Calu3 (cell line): ENCODE data around the gene CTIF. TPM values are rescaled to one million over a fixed set of nuclear protein-coding genes. Genes with fewer than 3 reads are reported as not detected.

Experiments used
- BruUV-seq: library from RNA; stranded (reverse); fragments of 400-500 nt; replicated peaks from 2 replicates; lab custom pipeline; 2021; lab: Mats Ljungman, UMichigan
- CTCF ChIA-PET: fragments of 300-600 bp; sonication (Branson Sonifier 250); formaldehyde crosslinking; loops from one replicate; lab custom pipeline; 2022; ENCODE audit warnings: antibody characterized with exemption; lab: Charles Lee
- DNase-seq: peaks from one replicate; pipeline ENCODE4 v3.0.0; 2022
- H3K27ac Mint-ChIP-seq: one replicate; pipeline ENCODE4 v1.8.0; 2022; ENCODE audit warnings: mixed read lengths; ENCODE audit not compliant: unreplicated experiment
- H3K27me3 Mint-ChIP-seq: one replicate; pipeline ENCODE4 v1.8.0; 2022; ENCODE audit warnings: mixed read lengths; ENCODE audit not compliant: unreplicated experiment
- H3K36me3 Mint-ChIP-seq: one replicate; pipeline ENCODE4 v1.8.0; 2022; ENCODE audit warnings: mild to moderate bottlenecking, moderate library complexity, mixed read lengths; ENCODE audit not compliant: insufficient read depth, unreplicated experiment
- H3K4me1 Mint-ChIP-seq: one replicate; pipeline ENCODE4 v1.8.0; 2022; ENCODE audit warnings: mild to moderate bottlenecking, low read depth, mixed read lengths; ENCODE audit not compliant: unreplicated experiment
- H3K4me3 Mint-ChIP-seq: one replicate; pipeline ENCODE4 v1.8.0; 2022; ENCODE audit warnings: mild to moderate bottlenecking, low read depth, moderate library complexity, mixed read lengths; ENCODE audit not compliant: unreplicated experiment
- H3K9me3 Mint-ChIP-seq: one replicate; pipeline ENCODE4 v1.8.0; 2022; ENCODE audit warnings: low read depth, mixed read lengths; ENCODE audit not compliant: unreplicated experiment
- intact Hi-C: fragments of 100-400 bp; cut with micrococcal nuclease; formaldehyde crosslinking; loops from one replicate; pipeline ENCODE4 v1.10.0; 2022; ENCODE audit not compliant: unreplicated experiment
- total RNA-seq: library from RNA; stranded (reverse); gene quantifications from 2 replicates; pipeline ENCODE4 v1.2.3, GENCODE V29; 2022
- TF ChIP-seq, protein P1 (sequence below): fragments of 200-600 bp; IDR thresholded peaks from one replicate; pipeline ENCODE4 v1.8.0; 2022; ENCODE audit warnings: antibody characterized with exemption; ENCODE audit not compliant: unreplicated experiment

The CTIF gene
- total RNA-seq, 1 experiment from 2014 or later: 40.8 TPM

DNA sequence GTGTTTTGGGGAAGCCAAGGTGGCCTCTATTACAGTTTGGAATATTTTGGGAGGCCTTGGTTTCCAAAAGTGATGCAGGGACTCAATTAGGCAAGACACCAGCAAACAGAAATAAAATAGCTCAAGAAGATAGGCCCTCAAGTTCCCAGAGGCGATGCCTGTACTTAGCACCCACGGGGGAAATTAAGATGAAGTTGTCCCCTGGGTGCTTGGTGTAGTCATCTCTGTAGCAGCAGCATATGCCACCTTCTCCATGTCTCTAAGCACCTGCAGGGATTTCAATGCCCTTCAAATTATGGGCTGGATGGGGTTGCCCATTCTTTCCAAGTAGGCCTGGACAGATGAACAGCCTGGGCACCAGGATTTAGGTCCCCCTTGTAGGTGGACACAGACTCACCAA is 185.0 kb downstream of the CTIF start:
- no peaks in the 10 kb centered on the region for H3K36me3 Mint-ChIP-seq
- H3K9me3 Mint-ChIP-seq: peaks cover 8% of the 10 kb centered on the region
- no TSS peak for BruUV-seq

DNA sequence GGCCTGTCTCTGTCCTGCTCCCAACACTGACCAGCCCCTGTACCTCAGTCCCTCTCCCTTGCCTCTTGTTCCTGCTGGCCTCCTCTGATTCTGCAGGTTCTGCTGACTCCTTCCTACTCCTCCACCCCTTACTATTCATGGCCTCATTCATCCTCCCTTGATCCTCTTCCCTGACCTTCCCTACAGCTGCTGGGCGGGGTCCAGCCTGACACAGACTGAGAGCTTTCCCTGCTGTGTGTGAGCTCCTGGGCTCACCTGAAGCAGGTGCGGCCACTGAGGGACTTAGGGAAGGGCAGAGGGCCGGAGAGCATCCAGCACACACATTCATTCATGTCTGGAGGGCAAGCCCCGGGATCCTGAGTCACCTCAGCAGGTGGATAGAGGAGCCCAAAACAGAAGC is 185.6 kb downstream of the CTIF start:
- no peak overlapping the region for H3K27ac Mint-ChIP-seq
- no peak for DNase-seq
- H3K9me3 Mint-ChIP-seq: peaks cover 8% of the 10 kb centered on the region
- H3K4me3 Mint-ChIP-seq: no peak overlapping the region
- no peaks in the 10 kb centered on the region for H3K36me3 Mint-ChIP-seq
- no TSS peak for BruUV-seq
- TF ChIP-seq, protein P1, sequence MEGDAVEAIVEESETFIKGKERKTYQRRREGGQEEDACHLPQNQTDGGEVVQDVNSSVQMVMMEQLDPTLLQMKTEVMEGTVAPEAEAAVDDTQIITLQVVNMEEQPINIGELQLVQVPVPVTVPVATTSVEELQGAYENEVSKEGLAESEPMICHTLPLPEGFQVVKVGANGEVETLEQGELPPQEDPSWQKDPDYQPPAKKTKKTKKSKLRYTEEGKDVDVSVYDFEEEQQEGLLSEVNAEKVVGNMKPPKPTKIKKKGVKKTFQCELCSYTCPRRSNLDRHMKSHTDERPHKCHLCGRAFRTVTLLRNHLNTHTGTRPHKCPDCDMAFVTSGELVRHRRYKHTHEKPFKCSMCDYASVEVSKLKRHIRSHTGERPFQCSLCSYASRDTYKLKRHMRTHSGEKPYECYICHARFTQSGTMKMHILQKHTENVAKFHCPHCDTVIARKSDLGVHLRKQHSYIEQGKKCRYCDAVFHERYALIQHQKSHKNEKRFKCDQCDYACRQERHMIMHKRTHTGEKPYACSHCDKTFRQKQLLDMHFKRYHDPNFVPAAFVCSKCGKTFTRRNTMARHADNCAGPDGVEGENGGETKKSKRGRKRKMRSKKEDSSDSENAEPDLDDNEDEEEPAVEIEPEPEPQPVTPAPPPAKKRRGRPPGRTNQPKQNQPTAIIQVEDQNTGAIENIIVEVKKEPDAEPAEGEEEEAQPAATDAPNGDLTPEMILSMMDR: no peak
- no peaks in the 10 kb centered on the region for H3K27me3 Mint-ChIP-seq
- H3K4me1 Mint-ChIP-seq: no peaks in the 10 kb centered on the region
- CTCF ChIA-PET: interaction anchor here (0.7 kb wide), 1 partner anchor 22 kb away, joined by 3 read pairs; no protein-coding TSS in a partner anchor
- intact Hi-C loops: no loop called here

More for the DNA sequence above, 185.0 kb downstream of the CTIF start:
- Mint-ChIP-seq H3K4me3 (no peak overlapping the region), H3K4me1 (no peaks in the 10 kb centered on the region), H3K27ac (no peak overlapping the region), H3K27me3 (no peaks in the 10 kb centered on the region)
- DNase-seq: no peak
- intact Hi-C loops: no loop called here
- TF ChIP-seq, protein P1: no peak
- CTCF ChIA-PET: interaction anchor here (0.7 kb wide), 1 partner anchor 23 kb away, joined by 3 read pairs; no protein-coding TSS in a partner anchor

DNA sequence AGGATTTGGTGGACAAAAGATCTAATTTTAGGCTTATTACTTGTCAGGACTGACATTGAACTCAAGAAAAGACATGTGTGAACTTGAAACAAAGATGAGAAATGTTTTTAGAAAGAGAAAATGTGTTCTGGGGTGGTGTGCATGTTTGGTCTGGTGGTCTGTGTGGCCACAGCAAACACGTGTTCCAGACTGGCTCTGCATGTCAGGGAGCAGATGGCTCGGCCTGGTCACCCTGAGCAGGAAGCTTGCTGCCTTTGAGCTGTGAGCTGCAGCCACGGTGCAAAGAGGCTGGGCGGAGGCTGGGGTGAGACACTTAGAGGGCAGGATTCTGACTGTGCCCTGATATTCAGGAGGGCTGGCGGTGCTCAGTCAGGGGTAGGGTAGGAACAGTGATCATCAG is 186.1 kb downstream of the CTIF start:
- H3K9me3 Mint-ChIP-seq: peaks cover 8% of the 10 kb centered on the region
- intact Hi-C loops: no loop called here
- no peaks in the 10 kb centered on the region for H3K27me3 Mint-ChIP-seq
- no peaks in the 10 kb centered on the region for H3K36me3 Mint-ChIP-seq
- DNase-seq: no peak
- BruUV-seq: no TSS peak
- no peaks in the 10 kb centered on the region for H3K4me1 Mint-ChIP-seq
- TF ChIP-seq, protein P1: no peak
- no peak overlapping the region for H3K4me3 Mint-ChIP-seq
- CTCF ChIA-PET: no interaction called here
- no peak overlapping the region for H3K27ac Mint-ChIP-seq

DNA sequence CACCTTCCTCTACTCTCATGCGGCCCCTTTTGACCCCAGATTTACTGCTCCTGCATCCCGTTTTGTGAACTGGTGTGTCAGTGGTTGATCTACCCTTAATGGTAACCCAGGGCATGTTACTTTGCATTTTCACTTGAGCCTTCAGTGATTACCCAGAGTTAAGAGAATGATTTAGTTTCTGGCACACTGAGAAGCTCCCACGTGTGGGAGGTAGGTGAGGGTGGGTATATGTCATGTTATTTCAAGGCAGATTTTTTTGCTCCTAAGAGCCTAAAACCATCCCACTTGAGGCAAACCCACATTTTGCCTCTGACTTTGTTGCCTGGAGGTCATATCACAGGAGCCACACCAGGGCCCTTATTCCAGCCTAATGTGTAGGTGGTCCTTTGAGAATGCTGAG is 186.7 kb downstream of the CTIF start:
- Mint-ChIP-seq H3K27me3 (no peaks in the 10 kb centered on the region), H3K4me1 (no peaks in the 10 kb centered on the region), H3K27ac (no peak overlapping the region), H3K36me3 (no peaks in the 10 kb centered on the region), H3K4me3 (no peak overlapping the region), H3K9me3 (peaks cover 8% of the 10 kb centered on the region)
- intact Hi-C loops: no loop called here
- no TSS peak for BruUV-seq
- TF ChIP-seq, protein P1: no peak
- CTCF ChIA-PET: no interaction called here
- no peak for DNase-seq
